ENCODE measurements around the gene ADAR.

The ADAR gene

DNA sequence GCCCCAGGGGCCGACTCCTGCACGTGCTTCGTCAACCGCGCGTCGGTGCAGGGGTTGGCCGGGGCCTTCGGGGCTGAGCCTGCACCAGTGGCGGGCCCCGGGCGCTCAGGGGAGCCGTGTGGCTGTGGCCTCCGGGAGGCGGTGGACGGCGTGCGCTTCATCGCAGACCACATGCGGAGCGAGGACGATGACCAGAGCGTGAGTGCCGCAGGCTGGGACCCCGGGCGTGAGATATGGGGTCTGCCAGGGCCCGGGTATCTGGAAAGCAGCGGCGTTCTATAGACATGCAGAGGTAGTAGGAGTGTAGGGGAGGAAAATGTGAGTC is 36.1 kb downstream of the ADAR start:
- no peak overlapping the region for H4K91ac ChIP-seq (ENCODE audit: low read length)
- WGBS, result 96% methylated on average over 29 of the region's 29 CpGs

GRCh38 chr1:154571244-154571963 is 36.6 kb downstream of the ADAR start:
- Histone ChIP-seq H2AFZ (ENCODE audit: low read depth, low read length) (no peak overlapping the region), H4K91ac (ENCODE audit: low read length) (no peak overlapping the region), H3K4me2 (ENCODE audit: low read length, poor library complexity, severe bottlenecking) (no peak overlapping the region), H3K23ac (ENCODE audit: low read length in 2 of 2) (no peak overlapping the region), H3K9me3 (ENCODE audit: control insufficient read depth, low read length) (no peaks in the 10 kb centered on the region), H4K8ac (ENCODE audit: low read length) (no peak overlapping the region), H3K4me3 (ENCODE audit: insufficient read depth in 1 of 2, low read depth in 1 of 2, low read length in 2 of 2) (peak overlapping the region in 1 of 2 experiments; percentile 18), H2BK12ac (ENCODE audit: low read length in 2 of 2) (no peak overlapping the region), H3K4me1 (ENCODE audit: control insufficient read depth, insufficient read depth, low read depth, low read length) (peaks cover 9% of the 10 kb centered on the region), H2AK5ac (ENCODE audit: low read length, severe bottlenecking) (no peak overlapping the region), H3K27me3 (ENCODE audit: control insufficient read depth in 1 of 2, insufficient read depth in 1 of 2, low read length in 2 of 2) (peaks cover 46 to 58% of the 10 kb centered on the region in 2 experiments), H3K27ac (ENCODE audit: low read length, poor library complexity, severe bottlenecking) (no peak overlapping the region), H3K14ac (ENCODE audit: low read length in 2 of 2) (no peak overlapping the region), H2BK15ac (ENCODE audit: low read depth, poor library complexity, severe bottlenecking) (no peak overlapping the region), H2BK5ac (ENCODE audit: low read depth, low read length, poor library complexity, severe bottlenecking) (no peak overlapping the region), H3K9ac (ENCODE audit: low read length) (no peak overlapping the region), H2BK120ac (ENCODE audit: low read depth, low read length) (no peak overlapping the region), H3K36me3 (ENCODE audit: control insufficient read depth in 1 of 2, insufficient read depth in 2 of 2, low read depth in 1 of 2, low read length in 2 of 2) (peaks cover 0 to 3% of the 10 kb centered on the region in 2 experiments), H3K18ac (ENCODE audit: low read depth in 1 of 2, low read length in 2 of 2) (no peak overlapping the region), H3K79me1 (replicated peaks; ENCODE audit: low read length, poor library complexity, severe bottlenecking) (no peaks in the 10 kb centered on the region), H3K4ac (ENCODE audit: low read depth in 1 of 2, low read length in 2 of 2) (no peak overlapping the region)
- no peak for DNase-seq
- 95% methylated on average over 59 of the region's 59 CpGs for WGBS

More for the DNA sequence above, 36.1 kb downstream of the ADAR start:
- Histone ChIP-seq H3K4me3 (ENCODE audit: insufficient read depth in 1 of 2, low read depth in 1 of 2, low read length in 2 of 2) (no peak overlapping the region), H2AK5ac (ENCODE audit: low read length, severe bottlenecking) (no peak overlapping the region), H3K27ac (ENCODE audit: low read length, poor library complexity, severe bottlenecking) (no peak overlapping the region), H3K9me3 (ENCODE audit: control insufficient read depth, low read length) (no peaks in the 10 kb centered on the region), H3K27me3 (ENCODE audit: control insufficient read depth in 1 of 2, insufficient read depth in 1 of 2, low read length in 2 of 2) (peaks cover 41 to 53% of the 10 kb centered on the region in 2 experiments), H2BK15ac (ENCODE audit: low read depth, poor library complexity, severe bottlenecking) (no peak overlapping the region), H4K8ac (ENCODE audit: low read length) (no peak overlapping the region), H3K18ac (ENCODE audit: low read depth in 1 of 2, low read length in 2 of 2) (no peak overlapping the region), H3K4me2 (ENCODE audit: low read length, poor library complexity, severe bottlenecking) (no peak overlapping the region), H3K14ac (ENCODE audit: low read length in 2 of 2) (no peak overlapping the region), H2BK5ac (ENCODE audit: low read depth, low read length, poor library complexity, severe bottlenecking) (no peak overlapping the region), H2AFZ (ENCODE audit: low read depth, low read length) (no peak overlapping the region), H2BK120ac (ENCODE audit: low read depth, low read length) (no peak overlapping the region), H3K23ac (ENCODE audit: low read length in 2 of 2) (no peak overlapping the region), H3K9ac (ENCODE audit: low read length) (no peak overlapping the region), H3K4ac (ENCODE audit: low read depth in 1 of 2, low read length in 2 of 2) (no peak overlapping the region), H3K79me1 (replicated peaks; ENCODE audit: low read length, poor library complexity, severe bottlenecking) (no peaks in the 10 kb centered on the region), H3K4me1 (ENCODE audit: control insufficient read depth, insufficient read depth, low read depth, low read length) (peaks cover 9% of the 10 kb centered on the region), H2BK12ac (ENCODE audit: low read length in 2 of 2) (no peak overlapping the region), H3K36me3 (ENCODE audit: control insufficient read depth in 1 of 2, insufficient read depth in 2 of 2, low read depth in 1 of 2, low read length in 2 of 2) (peaks cover 0 to 6% of the 10 kb centered on the region in 2 experiments)
- DNase-seq, result no peak

GRCh38 chr1:154568157-154568815 is 39.7 kb downstream of the ADAR start:
- no peak for DNase-seq
- H2AK5ac ChIP-seq (ENCODE audit: low read length, severe bottlenecking), result no peak overlapping the region
- H3K27me3 ChIP-seq (ENCODE audit: control insufficient read depth in 1 of 2, insufficient read depth in 1 of 2, low read length in 2 of 2), result peaks cover 64 to 72% of the 10 kb centered on the region in 2 experiments
- no peak overlapping the region for H4K91ac ChIP-seq (ENCODE audit: low read length)
- H3K9ac ChIP-seq (ENCODE audit: low read length), result no peak overlapping the region
- peak overlapping the region in 1 of 2 experiments; percentile 70 for H3K4me3 ChIP-seq (ENCODE audit: insufficient read depth in 1 of 2, low read depth in 1 of 2, low read length in 2 of 2)
- no peak overlapping the region for H3K23ac ChIP-seq (ENCODE audit: low read length in 2 of 2)
- peaks cover 9% of the 10 kb centered on the region for H3K4me1 ChIP-seq (ENCODE audit: control insufficient read depth, insufficient read depth, low read depth, low read length)
- no peak overlapping the region for H2BK15ac ChIP-seq (ENCODE audit: low read depth, poor library complexity, severe bottlenecking)
- H3K36me3 ChIP-seq (ENCODE audit: control insufficient read depth in 1 of 2, insufficient read depth in 2 of 2, low read depth in 1 of 2, low read length in 2 of 2), result no peaks in the 10 kb centered on the region
- no peaks in the 10 kb centered on the region for H3K79me1 ChIP-seq (replicated peaks; ENCODE audit: low read length, poor library complexity, severe bottlenecking)
- H2BK120ac ChIP-seq (ENCODE audit: low read depth, low read length), result no peak overlapping the region
- no peak overlapping the region for H2BK12ac ChIP-seq (ENCODE audit: low read length in 2 of 2)
- H3K4me2 ChIP-seq (ENCODE audit: low read length, poor library complexity, severe bottlenecking), result peak overlapping the region; percentile 33
- H3K14ac ChIP-seq (ENCODE audit: low read length in 2 of 2), result no peak overlapping the region
- no peaks in the 10 kb centered on the region for H3K9me3 ChIP-seq (ENCODE audit: control insufficient read depth, low read length)
- 42% methylated on average over 12 of the region's 17 CpGs for WGBS
- H3K18ac ChIP-seq (ENCODE audit: low read depth in 1 of 2, low read length in 2 of 2), result no peak overlapping the region
- no peak overlapping the region for H2AFZ ChIP-seq (ENCODE audit: low read depth, low read length)
- H2BK5ac ChIP-seq (ENCODE audit: low read depth, low read length, poor library complexity, severe bottlenecking), result no peak overlapping the region
- H3K4ac ChIP-seq (ENCODE audit: low read depth in 1 of 2, low read length in 2 of 2), result no peak overlapping the region
- H3K27ac ChIP-seq (ENCODE audit: low read length, poor library complexity, severe bottlenecking), result no peak overlapping the region
- no peak overlapping the region for H4K8ac ChIP-seq (ENCODE audit: low read length)

GRCh38 chr1:154567386-154568156 is 40.4 kb downstream of the ADAR start, which contains the start of gene CHRNB2:
Gene CHRNB2, plus strand, starts transcription at chr1:154567778. Its CDS starts 267 bp downstream, at chr1:154568045.
- 6% methylated on average over 36 of the region's 53 CpGs for WGBS
- Histone ChIP-seq H3K4me2 (ENCODE audit: low read length, poor library complexity, severe bottlenecking) (peak within 1 kb of the TSS; percentile 33), H2BK120ac (ENCODE audit: low read depth, low read length) (no peak within 1 kb of the TSS), H3K27me3 (ENCODE audit: control insufficient read depth in 1 of 2, insufficient read depth in 1 of 2, low read length in 2 of 2) (peaks cover 58 to 65% of the 10 kb centered on the region in 2 experiments), H3K79me1 (replicated peaks; ENCODE audit: low read length, poor library complexity, severe bottlenecking) (no peaks in the 10 kb centered on the region), H3K4me3 (ENCODE audit: insufficient read depth in 1 of 2, low read depth in 1 of 2, low read length in 2 of 2) (peak within 1 kb of the TSS in 1 of 2 experiments; percentile 70), H2AFZ (ENCODE audit: low read depth, low read length) (no peak within 1 kb of the TSS), H2BK15ac (ENCODE audit: low read depth, poor library complexity, severe bottlenecking) (no peak within 1 kb of the TSS), H3K36me3 (ENCODE audit: control insufficient read depth in 1 of 2, insufficient read depth in 2 of 2, low read depth in 1 of 2, low read length in 2 of 2) (no peaks in the 10 kb centered on the region), H3K14ac (ENCODE audit: low read length in 2 of 2) (no peak within 1 kb of the TSS), H3K4ac (ENCODE audit: low read depth in 1 of 2, low read length in 2 of 2) (no peak within 1 kb of the TSS), H2BK12ac (ENCODE audit: low read length in 2 of 2) (no peak within 1 kb of the TSS), H3K4me1 (ENCODE audit: control insufficient read depth, insufficient read depth, low read depth, low read length) (peaks cover 9% of the 10 kb centered on the region), H3K27ac (ENCODE audit: low read length, poor library complexity, severe bottlenecking) (no peak within 1 kb of the TSS), H4K8ac (ENCODE audit: low read length) (no peak within 1 kb of the TSS), H3K9me3 (ENCODE audit: control insufficient read depth, low read length) (no peaks in the 10 kb centered on the region), H2BK5ac (ENCODE audit: low read depth, low read length, poor library complexity, severe bottlenecking) (no peak within 1 kb of the TSS), H4K91ac (ENCODE audit: low read length) (no peak within 1 kb of the TSS), H3K18ac (ENCODE audit: low read depth in 1 of 2, low read length in 2 of 2) (no peak within 1 kb of the TSS), H3K23ac (ENCODE audit: low read length in 2 of 2) (no peak within 1 kb of the TSS), H2AK5ac (ENCODE audit: low read length, severe bottlenecking) (no peak within 1 kb of the TSS), H3K9ac (ENCODE audit: low read length) (no peak within 1 kb of the TSS)
- peak; percentile 48 for DNase-seq
